HEK293T (cell line): ENCODE measurements around the gene CBX1.

Source experiments
- BHLHE40 ChIP-seq: fragments of 450-650 bp; IDR thresholded peaks from 2 replicates; pipeline ENCODE4 v1.6.1; 2016; ENCODE audit warnings: mild to moderate bottlenecking, moderate library complexity, borderline replicate concordance
- FOXK2 ChIP-seq: fragments of 450-650 bp; IDR thresholded peaks from 2 replicates; pipeline ENCODE4 v1.6.1; 2016; ENCODE audit warnings: mild to moderate bottlenecking
- FOXM1 ChIP-seq: fragments of 450-650 bp; IDR thresholded peaks from 2 replicates; pipeline ENCODE4 v1.6.1; 2017; ENCODE audit warnings: mild to moderate bottlenecking, borderline replicate concordance
- HDGF ChIP-seq: fragments of 450-650 bp; IDR thresholded peaks from 2 replicates; pipeline ENCODE4 v1.6.1; 2017; ENCODE audit warnings: antibody characterized with exemption, borderline replicate concordance
- PKNOX1 ChIP-seq: fragments of 450-650 bp; IDR thresholded peaks from 2 replicates; pipeline ENCODE4 v1.6.1; 2016
- ZNF384 ChIP-seq: fragments of 450-650 bp; IDR thresholded peaks from 2 replicates; pipeline ENCODE4 v1.6.1; 2016

GRCh38 chr17:48125829-48126531 lies 24.7 kb upstream of the CBX1 start:
- no peak for TF ChIP-seq PKNOX1
- TF ChIP-seq ZNF384: no peak
- no peak for TF ChIP-seq FOXK2
- no peak for TF ChIP-seq FOXM1
- TF ChIP-seq HDGF: no peak
- TF ChIP-seq BHLHE40: no peak
